Chondrocyte (in vitro differentiated cells): Measurements from ENCODE around the gene RARRES2. TPM values are rescaled to one million over a fixed set of nuclear protein-coding genes. Genes with fewer than 3 reads are reported as not detected.
A peak's percentile ranks its signal among the peaks of the same experiment; 100 is the strongest.

Experiments
- DNase-seq: peaks from one replicate; pipeline ENCODE4 v3.0.0; 2021; ENCODE audit warnings: mixed read lengths, low spot score
- H3K27ac Mint-ChIP-seq: one replicate; pipeline ENCODE4 v1.8.0; 2021; ENCODE audit warnings: mild to moderate bottlenecking, moderate library complexity, mixed read lengths; ENCODE audit not compliant: unreplicated experiment
- H3K27me3 Mint-ChIP-seq: 2 replicates; pipeline ENCODE4 v1.8.0; 2021; ENCODE audit warnings: low read depth, mixed read lengths
- H3K36me3 Mint-ChIP-seq: 2 replicates; pipeline ENCODE4 v1.8.0; 2021; ENCODE audit warnings: low read depth, mixed read lengths
- H3K4me1 Mint-ChIP-seq: 2 replicates; pipeline ENCODE4 v1.8.0; 2021; ENCODE audit warnings: low read depth, mild to moderate bottlenecking, mixed read lengths
- H3K4me3 Mint-ChIP-seq: one replicate; pipeline ENCODE4 v1.8.0; 2021; ENCODE audit warnings: mild to moderate bottlenecking, moderate library complexity, mixed read lengths; ENCODE audit not compliant: unreplicated experiment
- H3K9me3 Mint-ChIP-seq: 2 replicates; pipeline ENCODE4 v1.8.0; 2021; ENCODE audit warnings: low read depth, mixed read lengths
- CTCF ChIP-seq: fragments of 200-600 bp; sonication (generic); IDR thresholded peaks from 2 replicates; pipeline ENCODE4 v1.5.0; 2021; ENCODE audit warnings: antibody characterized with exemption, mild to moderate bottlenecking, moderate library complexity
- total RNA-seq: library from RNA; stranded (reverse); gene quantifications from 3 replicates; pipeline ENCODE4 v1.2.1, GENCODE V29; 2021

The RARRES2 gene
- total RNA-seq, 1 donor from 2014 or later = 1.8 TPM

GRCh38 chr7:150368096-150368883 is 26.9 kb upstream of the RARRES2 start, which contains the start of gene REPIN1:
REPIN1 (plus strand) TSS chr7:150368822; CDS start chr7:150369712, 890 bp downstream.
- peak; percentile 17 for TF ChIP-seq CTCF
- peak within 1 kb of the TSS; percentile 96 for H3K27ac Mint-ChIP-seq
- no peaks in the 10 kb centered on the region for H3K36me3 Mint-ChIP-seq
- H3K4me1 Mint-ChIP-seq = peaks cover 29% of the 10 kb centered on the region
- H3K27me3 Mint-ChIP-seq = no peaks in the 10 kb centered on the region
- no peak for DNase-seq
- peak within 1 kb of the TSS; percentile 95 for H3K4me3 Mint-ChIP-seq
- no peaks in the 10 kb centered on the region for H3K9me3 Mint-ChIP-seq

DNA sequence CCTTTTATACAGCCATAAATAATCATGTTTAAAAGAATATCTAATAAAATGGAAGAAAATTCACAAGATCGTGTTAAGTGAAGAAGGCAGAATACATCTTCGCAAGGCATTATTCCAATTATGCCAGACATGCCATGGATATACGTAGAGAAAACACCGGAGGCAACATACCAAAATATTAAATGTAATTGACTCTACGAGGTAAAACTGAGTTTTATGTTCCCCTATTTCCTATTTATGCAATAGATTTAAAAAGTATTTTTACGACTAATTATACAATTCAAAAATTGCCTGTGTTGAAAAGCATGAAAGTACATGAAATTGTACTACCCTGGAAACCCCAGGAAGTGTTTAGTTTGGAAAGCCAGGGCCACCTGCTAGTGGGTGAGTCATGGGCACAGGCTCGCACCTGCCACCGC is 26.3 kb upstream of the RARRES2 start:
- H3K27me3 Mint-ChIP-seq = no peaks in the 10 kb centered on the region
- H3K27ac Mint-ChIP-seq = peak overlapping the region; percentile 74
- no peak for TF ChIP-seq CTCF
- no peaks in the 10 kb centered on the region for H3K36me3 Mint-ChIP-seq
- no peak for DNase-seq
- peaks cover 29% of the 10 kb centered on the region for H3K4me1 Mint-ChIP-seq
- H3K4me3 Mint-ChIP-seq = peak overlapping the region; percentile 67
- H3K9me3 Mint-ChIP-seq = no peaks in the 10 kb centered on the region

DNA sequence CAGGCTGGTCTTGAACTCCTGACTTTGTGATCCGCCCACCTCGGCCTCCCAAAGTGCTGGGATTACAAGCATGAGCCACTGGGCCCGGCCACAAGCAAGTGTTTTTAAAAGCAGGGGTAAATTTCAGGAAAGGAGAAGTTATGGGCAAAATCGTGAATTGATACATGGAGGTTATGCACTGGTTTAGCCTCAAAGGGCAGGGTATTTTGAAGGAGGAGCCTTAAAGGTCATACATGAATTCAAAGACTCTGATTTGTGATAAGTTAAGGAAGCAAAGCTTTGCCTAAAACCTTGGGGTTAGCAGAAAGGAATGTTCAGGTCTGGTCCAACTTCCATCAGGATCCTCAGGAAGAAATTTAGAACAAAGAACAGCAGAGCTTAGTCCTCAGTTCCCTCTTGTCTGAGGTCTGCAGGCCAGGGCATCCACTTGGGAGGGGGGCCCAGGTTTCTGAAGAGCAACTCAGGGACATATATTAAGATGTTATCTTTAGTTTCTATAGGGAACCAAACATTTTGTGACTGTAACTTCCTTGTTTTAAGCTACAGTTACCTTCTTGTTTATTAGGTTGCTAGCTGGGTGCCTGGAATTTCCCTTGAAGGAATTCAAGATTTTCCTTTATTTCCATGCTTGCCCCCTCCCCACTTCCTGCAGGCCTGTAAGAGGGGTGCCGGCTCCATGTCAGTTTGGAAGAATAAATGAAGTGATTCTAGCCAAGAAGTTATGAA is 24.4 kb upstream of the RARRES2 start:
- H3K4me1 Mint-ChIP-seq = peaks cover 36% of the 10 kb centered on the region
- no peak overlapping the region for H3K4me3 Mint-ChIP-seq
- no peaks in the 10 kb centered on the region for H3K9me3 Mint-ChIP-seq
- DNase-seq = no peak
- no peak for TF ChIP-seq CTCF
- no peak overlapping the region for H3K27ac Mint-ChIP-seq
- no peaks in the 10 kb centered on the region for H3K27me3 Mint-ChIP-seq
- no peaks in the 10 kb centered on the region for H3K36me3 Mint-ChIP-seq

DNA sequence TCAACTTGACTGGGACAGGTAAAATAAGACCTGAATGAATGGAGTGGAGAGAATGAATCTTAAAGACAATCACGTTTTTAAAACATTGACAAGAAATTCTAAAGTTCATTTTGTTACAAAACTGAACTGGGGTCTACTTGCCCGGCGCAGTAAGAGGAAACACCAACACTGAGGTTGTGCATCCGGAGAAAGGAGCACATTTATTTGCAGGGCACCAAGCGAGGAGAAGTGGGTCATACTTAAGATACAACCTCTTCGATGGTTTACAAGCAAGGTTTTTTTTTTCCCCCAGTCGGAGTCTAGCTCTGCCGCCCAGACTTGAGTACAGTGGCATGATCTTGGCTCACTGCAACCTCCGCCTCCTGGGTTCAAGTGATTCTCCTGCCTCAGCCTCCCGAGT is 23.8 kb upstream of the RARRES2 start:
- H3K4me3 Mint-ChIP-seq = no peak overlapping the region
- no peak for TF ChIP-seq CTCF
- no peaks in the 10 kb centered on the region for H3K9me3 Mint-ChIP-seq
- H3K36me3 Mint-ChIP-seq = no peaks in the 10 kb centered on the region
- H3K27me3 Mint-ChIP-seq = no peaks in the 10 kb centered on the region
- no peak for DNase-seq
- H3K27ac Mint-ChIP-seq = no peak overlapping the region
- peaks cover 30% of the 10 kb centered on the region for H3K4me1 Mint-ChIP-seq

DNA sequence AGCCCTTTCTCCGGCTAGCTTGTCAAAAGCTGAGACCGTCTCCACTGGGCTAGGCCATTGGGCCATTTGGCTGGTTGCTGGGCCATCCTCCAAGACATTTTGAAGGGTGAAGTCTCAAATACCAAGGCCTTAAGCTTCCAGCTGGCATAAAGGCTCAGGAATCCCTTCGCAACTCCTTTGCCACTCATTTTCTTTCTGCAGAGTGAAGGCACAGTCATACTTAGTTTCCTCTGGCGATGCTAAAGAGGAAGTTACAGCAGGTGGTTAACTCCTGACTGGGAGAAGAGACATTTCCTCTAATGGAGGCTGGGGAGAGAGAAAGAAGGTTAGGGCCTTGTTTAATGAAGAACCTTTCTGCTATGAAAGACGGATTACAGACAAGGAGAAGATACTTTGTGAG is 22.4 kb upstream of the RARRES2 start:
- TF ChIP-seq CTCF = no peak
- no peak for DNase-seq
- Mint-ChIP-seq H3K27me3 (no peaks in the 10 kb centered on the region), H3K4me1 (peaks cover 17% of the 10 kb centered on the region), H3K4me3 (no peak overlapping the region), H3K27ac (no peak overlapping the region), H3K9me3 (no peaks in the 10 kb centered on the region), H3K36me3 (no peaks in the 10 kb centered on the region)
